ENCODE measurements around the gene ROPN1B.

The ROPN1B gene

DNA sequence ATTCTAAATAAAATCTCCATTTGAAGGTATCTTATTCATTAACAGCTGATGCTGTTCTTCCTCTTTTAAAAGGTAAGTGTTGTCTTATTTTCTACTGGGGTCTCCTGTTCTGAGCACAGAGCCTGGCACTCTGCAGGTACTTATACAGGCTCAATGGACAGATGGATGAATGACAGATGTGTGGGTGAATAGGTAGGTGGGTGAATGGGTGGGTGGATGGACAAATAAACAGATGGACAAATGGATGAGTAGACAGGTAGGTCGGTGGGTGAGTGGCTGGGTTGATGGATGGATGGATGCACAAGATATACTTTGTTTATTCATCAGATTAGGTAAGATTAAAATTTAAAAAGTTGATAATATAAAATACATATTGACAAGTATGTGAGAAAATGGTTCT lies 61.5 kb downstream of the ROPN1B start (continued):
- TF ChIP-seq, protein P1, sequence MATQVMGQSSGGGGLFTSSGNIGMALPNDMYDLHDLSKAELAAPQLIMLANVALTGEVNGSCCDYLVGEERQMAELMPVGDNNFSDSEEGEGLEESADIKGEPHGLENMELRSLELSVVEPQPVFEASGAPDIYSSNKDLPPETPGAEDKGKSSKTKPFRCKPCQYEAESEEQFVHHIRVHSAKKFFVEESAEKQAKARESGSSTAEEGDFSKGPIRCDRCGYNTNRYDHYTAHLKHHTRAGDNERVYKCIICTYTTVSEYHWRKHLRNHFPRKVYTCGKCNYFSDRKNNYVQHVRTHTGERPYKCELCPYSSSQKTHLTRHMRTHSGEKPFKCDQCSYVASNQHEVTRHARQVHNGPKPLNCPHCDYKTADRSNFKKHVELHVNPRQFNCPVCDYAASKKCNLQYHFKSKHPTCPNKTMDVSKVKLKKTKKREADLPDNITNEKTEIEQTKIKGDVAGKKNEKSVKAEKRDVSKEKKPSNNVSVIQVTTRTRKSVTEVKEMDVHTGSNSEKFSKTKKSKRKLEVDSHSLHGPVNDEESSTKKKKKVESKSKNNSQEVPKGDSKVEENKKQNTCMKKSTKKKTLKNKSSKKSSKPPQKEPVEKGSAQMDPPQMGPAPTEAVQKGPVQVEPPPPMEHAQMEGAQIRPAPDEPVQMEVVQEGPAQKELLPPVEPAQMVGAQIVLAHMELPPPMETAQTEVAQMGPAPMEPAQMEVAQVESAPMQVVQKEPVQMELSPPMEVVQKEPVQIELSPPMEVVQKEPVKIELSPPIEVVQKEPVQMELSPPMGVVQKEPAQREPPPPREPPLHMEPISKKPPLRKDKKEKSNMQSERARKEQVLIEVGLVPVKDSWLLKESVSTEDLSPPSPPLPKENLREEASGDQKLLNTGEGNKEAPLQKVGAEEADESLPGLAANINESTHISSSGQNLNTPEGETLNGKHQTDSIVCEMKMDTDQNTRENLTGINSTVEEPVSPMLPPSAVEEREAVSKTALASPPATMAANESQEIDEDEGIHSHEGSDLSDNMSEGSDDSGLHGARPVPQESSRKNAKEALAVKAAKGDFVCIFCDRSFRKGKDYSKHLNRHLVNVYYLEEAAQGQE (tag by site-specific recombination; IDR thresholded peaks at IDR 0.05), result no peak

DNA sequence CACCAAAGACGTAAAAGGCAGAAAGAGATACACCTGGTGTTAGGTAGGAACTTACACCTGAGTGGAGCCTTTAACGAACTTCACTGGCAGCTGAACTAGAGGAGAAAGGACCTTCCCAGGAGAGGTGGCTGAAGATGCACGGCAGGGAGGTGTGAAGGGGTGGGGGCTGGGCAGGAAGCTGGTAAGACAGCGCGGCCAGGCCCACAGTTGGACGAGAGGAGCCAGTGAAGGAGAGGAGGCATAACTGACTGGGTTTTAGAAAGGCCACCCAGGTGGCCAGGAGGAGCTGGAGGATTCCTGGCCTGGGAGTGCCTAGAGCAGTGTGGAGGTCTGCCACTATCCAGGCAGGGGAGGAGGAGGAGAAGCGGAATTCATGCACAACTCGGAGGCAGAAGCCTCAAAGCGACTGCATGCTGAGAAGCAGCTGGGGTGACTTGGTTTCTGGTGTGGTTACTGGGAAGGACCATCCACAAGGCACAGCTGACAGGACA lies 63.0 kb downstream of the ROPN1B start:
- H3K9me3 ChIP-seq (ENCODE audit: control insufficient read depth, insufficient read depth, low read depth, low read length), result no peaks in the 10 kb centered on the region
- no peaks in the 10 kb centered on the region for H3K4me1 ChIP-seq (ENCODE audit: control insufficient read depth, insufficient read depth, low read length)
- TF ChIP-seq, protein P2, sequence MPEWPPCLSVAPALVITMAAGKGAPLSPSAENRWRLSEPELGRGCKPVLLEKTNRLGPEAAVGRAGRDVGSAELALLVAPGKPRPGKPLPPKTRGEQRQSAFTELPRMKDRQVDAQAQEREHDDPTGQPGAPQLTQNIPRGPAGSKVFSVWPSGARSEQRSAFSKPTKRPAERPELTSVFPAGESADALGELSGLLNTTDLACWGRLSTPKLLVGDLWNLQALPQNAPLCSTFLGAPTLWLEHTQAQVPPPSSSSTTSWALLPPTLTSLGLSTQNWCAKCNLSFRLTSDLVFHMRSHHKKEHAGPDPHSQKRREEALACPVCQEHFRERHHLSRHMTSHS (tag by site-specific recombination; IDR thresholded peaks at IDR 0.05), result no peak
- TF ChIP-seq ZNF529 (tag by site-specific recombination; IDR thresholded peaks at IDR 0.05; ENCODE audit: insufficient replicate concordance), result no peak
- TF ChIP-seq ZNF175 (tag by site-specific recombination; IDR thresholded peaks at IDR 0.05), result no peak
- TF ChIP-seq ZXDB (tag by site-specific recombination; IDR thresholded peaks at IDR 0.05), result no peak
- no peak for TF ChIP-seq ZNF707 (tag by site-specific recombination; IDR thresholded peaks at IDR 0.05)
- no peak for TF ChIP-seq ZNF37A (tag by site-specific recombination; IDR thresholded peaks at IDR 0.05)
- TF ChIP-seq ZNF133 (tag by site-specific recombination; IDR thresholded peaks at IDR 0.05), result no peak
- TF ChIP-seq HOXA7 (CRISPR knock-in tag; IDR thresholded peaks at IDR 0.05; ENCODE audit: borderline replicate concordance), result no peak
- no peak for TF ChIP-seq ZNF112 (tag by site-specific recombination; IDR thresholded peaks at IDR 0.05)
- TF ChIP-seq, protein P3, sequence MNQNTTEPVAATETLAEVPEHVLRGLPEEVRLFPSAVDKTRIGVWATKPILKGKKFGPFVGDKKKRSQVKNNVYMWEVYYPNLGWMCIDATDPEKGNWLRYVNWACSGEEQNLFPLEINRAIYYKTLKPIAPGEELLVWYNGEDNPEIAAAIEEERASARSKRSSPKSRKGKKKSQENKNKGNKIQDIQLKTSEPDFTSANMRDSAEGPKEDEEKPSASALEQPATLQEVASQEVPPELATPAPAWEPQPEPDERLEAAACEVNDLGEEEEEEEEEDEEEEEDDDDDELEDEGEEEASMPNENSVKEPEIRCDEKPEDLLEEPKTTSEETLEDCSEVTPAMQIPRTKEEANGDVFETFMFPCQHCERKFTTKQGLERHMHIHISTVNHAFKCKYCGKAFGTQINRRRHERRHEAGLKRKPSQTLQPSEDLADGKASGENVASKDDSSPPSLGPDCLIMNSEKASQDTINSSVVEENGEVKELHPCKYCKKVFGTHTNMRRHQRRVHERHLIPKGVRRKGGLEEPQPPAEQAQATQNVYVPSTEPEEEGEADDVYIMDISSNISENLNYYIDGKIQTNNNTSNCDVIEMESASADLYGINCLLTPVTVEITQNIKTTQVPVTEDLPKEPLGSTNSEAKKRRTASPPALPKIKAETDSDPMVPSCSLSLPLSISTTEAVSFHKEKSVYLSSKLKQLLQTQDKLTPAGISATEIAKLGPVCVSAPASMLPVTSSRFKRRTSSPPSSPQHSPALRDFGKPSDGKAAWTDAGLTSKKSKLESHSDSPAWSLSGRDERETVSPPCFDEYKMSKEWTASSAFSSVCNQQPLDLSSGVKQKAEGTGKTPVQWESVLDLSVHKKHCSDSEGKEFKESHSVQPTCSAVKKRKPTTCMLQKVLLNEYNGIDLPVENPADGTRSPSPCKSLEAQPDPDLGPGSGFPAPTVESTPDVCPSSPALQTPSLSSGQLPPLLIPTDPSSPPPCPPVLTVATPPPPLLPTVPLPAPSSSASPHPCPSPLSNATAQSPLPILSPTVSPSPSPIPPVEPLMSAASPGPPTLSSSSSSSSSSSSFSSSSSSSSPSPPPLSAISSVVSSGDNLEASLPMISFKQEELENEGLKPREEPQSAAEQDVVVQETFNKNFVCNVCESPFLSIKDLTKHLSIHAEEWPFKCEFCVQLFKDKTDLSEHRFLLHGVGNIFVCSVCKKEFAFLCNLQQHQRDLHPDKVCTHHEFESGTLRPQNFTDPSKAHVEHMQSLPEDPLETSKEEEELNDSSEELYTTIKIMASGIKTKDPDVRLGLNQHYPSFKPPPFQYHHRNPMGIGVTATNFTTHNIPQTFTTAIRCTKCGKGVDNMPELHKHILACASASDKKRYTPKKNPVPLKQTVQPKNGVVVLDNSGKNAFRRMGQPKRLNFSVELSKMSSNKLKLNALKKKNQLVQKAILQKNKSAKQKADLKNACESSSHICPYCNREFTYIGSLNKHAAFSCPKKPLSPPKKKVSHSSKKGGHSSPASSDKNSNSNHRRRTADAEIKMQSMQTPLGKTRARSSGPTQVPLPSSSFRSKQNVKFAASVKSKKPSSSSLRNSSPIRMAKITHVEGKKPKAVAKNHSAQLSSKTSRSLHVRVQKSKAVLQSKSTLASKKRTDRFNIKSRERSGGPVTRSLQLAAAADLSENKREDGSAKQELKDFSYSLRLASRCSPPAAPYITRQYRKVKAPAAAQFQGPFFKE (tag by site-specific recombination; IDR thresholded peaks at IDR 0.05; ENCODE audit: borderline replicate concordance), result no peak
- TF ChIP-seq SETDB1 (IDR thresholded peaks at IDR 0.05; ENCODE audit: insufficient read length, low read length), result no peak
- TF ChIP-seq ZNF701 (tag by site-specific recombination; IDR thresholded peaks at IDR 0.05), result no peak
- TF ChIP-seq BCL11A (tag by site-specific recombination; IDR thresholded peaks at IDR 0.05; ENCODE audit: low read depth), result no peak
- TF ChIP-seq ZNF677 (tag by site-specific recombination; IDR thresholded peaks at IDR 0.05), result no peak
- H3K36me3 ChIP-seq (ENCODE audit: control insufficient read depth in 2 of 2, insufficient read depth in 1 of 2, low read length in 2 of 2), result peaks cover 0 to 34% of the 10 kb centered on the region in 2 experiments; a peak in 1 of 3 replicates
- CTCF ChIA-PET, result no interaction called here
- no peak overlapping the region for H3K4me3 ChIP-seq (ENCODE audit: low read depth, low read length)
- no peak overlapping the region for H3K27ac ChIP-seq (ENCODE audit: extremely low read depth, low read depth, low read length)
- POLR2A ChIA-PET, result no interaction called here

All from HEK293 (cell line).